T47D (cell line): ENCODE measurements around the gene ABCB4.

Experiments used
- DNase-seq, 2 experiments: peaks; one replicate each; pipeline versions ENCODE4 v3.0.0 to v3.0.0-alpha.2; 2011 to 2012; ENCODE audit warnings: low read depth in 1 of 2, low spot score in 1 of 2
- JUND ChIP-seq: IDR thresholded peaks from 2 replicates; pipeline ENCODE4 v1.6.1; 2012; ENCODE audit warnings: low read depth
- in situ Hi-C: cut with HindIII; loops from 2 replicates; pipeline ENCODE4 v1.10.0; 2016; ENCODE audit warnings: low sequenced_read_pairs, low pct_unique_long_range_greater_than_20kb

Gene ABCB4

GRCh38 chr7:87426160-87426559, 49.3 kb downstream of the ABCB4 start:
- DNase-seq = no peak
- in situ Hi-C loops = no loop called here

GRCh38 chr7:87424075-87424474, 51.4 kb downstream of the ABCB4 start:
- DNase-seq = peak; percentile 11 to 53
- in situ Hi-C loops = no loop called here
- no peak for TF ChIP-seq JUND

More at GRCh38 chr7:87426160-87426559, 49.3 kb downstream of the ABCB4 start:
- TF ChIP-seq JUND = no peak

GRCh38 chr7:87420173-87420572, 55.3 kb downstream of the ABCB4 start:
- peak in 1 of 2 experiments; percentile 24 for DNase-seq
- in situ Hi-C loops = no loop called here

GRCh38 chr7:87416682-87417587, 58.5 kb downstream of the ABCB4 start:
- DNase-seq = peak; percentile 15 to 83
- in situ Hi-C loops = no loop called here
- no peak for TF ChIP-seq JUND

More at GRCh38 chr7:87420173-87420572, 55.3 kb downstream of the ABCB4 start:
- no peak for TF ChIP-seq JUND

GRCh38 chr7:87414794-87415188, 60.7 kb downstream of the ABCB4 start:
- in situ Hi-C loops = no loop called here
- TF ChIP-seq JUND = no peak
- no peak for DNase-seq

GRCh38 chr7:87413951-87414793, 61.3 kb downstream of the ABCB4 start:
- TF ChIP-seq JUND = no peak
- in situ Hi-C loops = no loop called here

GRCh38 chr7:87413029-87413428, 62.5 kb downstream of the ABCB4 start:
- in situ Hi-C loops = no loop called here
- no peak for TF ChIP-seq JUND
- DNase-seq = no peak

More at GRCh38 chr7:87413951-87414793, 61.3 kb downstream of the ABCB4 start:
- DNase-seq = peak; percentile 17 to 62

- no peak for DNase-seq
- in situ Hi-C loops = no loop called here
- no peak for TF ChIP-seq JUND
Observed at GRCh38 chr7:87411186-87411585, 64.3 kb downstream of the ABCB4 start.

- in situ Hi-C loops = no loop called here
- no peak for TF ChIP-seq JUND
- no peak for DNase-seq
Observed at GRCh38 chr7:87404674-87405073, 70.8 kb downstream of the ABCB4 start.

GRCh38 chr7:87398446-87398845, 77.0 kb downstream of the ABCB4 start:
- TF ChIP-seq JUND = no peak
- in situ Hi-C loops = no loop called here
- no peak for DNase-seq

GRCh38 chr7:87395442-87396020, 79.9 kb downstream of the ABCB4 start:
- in situ Hi-C loops = no loop called here
- no peak for TF ChIP-seq JUND
- DNase-seq = no peak

GRCh38 chr7:87391020-87391701, 84.3 kb downstream of the ABCB4 start:
- in situ Hi-C loops = no loop called here
- no peak for DNase-seq
- TF ChIP-seq JUND = no peak
